Measurements from ENCODE around the gene SLC24A4.

GRCh38 chr14:92492258-92492657, 169.3 kb downstream of the SLC24A4 start:
- TF ChIP-seq EZH2 (IDR thresholded peaks at IDR 0.05; ENCODE audit: low read length, unreplicated experiment) (no peak), CTCF (conservative IDR thresholded peaks at IDR 0.05; ENCODE audit: low read depth, low read length) (no peak)
